NCI-H2107 treated with DMSO at 0.1 percent for 48 hours (cell line): ENCODE measurements around the gene TAF3.
"Not testable (repeated sequence)": the region's sequence is repeated elsewhere in the genome, so short reads cannot be mapped to it uniquely, and the experiment has no call there.

Source experiments
- DNase-seq: peaks from one replicate; lab custom pipeline; 2025; ENCODE audit not compliant: unreplicated experiment; lab: John Stamatoyannopoulos, UW

Gene TAF3, protein sequence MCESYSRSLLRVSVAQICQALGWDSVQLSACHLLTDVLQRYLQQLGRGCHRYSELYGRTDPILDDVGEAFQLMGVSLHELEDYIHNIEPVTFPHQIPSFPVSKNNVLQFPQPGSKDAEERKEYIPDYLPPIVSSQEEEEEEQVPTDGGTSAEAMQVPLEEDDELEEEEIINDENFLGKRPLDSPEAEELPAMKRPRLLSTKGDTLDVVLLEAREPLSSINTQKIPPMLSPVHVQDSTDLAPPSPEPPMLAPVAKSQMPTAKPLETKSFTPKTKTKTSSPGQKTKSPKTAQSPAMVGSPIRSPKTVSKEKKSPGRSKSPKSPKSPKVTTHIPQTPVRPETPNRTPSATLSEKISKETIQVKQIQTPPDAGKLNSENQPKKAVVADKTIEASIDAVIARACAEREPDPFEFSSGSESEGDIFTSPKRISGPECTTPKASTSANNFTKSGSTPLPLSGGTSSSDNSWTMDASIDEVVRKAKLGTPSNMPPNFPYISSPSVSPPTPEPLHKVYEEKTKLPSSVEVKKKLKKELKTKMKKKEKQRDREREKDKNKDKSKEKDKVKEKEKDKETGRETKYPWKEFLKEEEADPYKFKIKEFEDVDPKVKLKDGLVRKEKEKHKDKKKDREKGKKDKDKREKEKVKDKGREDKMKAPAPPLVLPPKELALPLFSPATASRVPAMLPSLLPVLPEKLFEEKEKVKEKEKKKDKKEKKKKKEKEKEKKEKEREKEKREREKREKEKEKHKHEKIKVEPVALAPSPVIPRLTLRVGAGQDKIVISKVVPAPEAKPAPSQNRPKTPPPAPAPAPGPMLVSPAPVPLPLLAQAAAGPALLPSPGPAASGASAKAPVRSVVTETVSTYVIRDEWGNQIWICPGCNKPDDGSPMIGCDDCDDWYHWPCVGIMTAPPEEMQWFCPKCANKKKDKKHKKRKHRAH

DNA sequence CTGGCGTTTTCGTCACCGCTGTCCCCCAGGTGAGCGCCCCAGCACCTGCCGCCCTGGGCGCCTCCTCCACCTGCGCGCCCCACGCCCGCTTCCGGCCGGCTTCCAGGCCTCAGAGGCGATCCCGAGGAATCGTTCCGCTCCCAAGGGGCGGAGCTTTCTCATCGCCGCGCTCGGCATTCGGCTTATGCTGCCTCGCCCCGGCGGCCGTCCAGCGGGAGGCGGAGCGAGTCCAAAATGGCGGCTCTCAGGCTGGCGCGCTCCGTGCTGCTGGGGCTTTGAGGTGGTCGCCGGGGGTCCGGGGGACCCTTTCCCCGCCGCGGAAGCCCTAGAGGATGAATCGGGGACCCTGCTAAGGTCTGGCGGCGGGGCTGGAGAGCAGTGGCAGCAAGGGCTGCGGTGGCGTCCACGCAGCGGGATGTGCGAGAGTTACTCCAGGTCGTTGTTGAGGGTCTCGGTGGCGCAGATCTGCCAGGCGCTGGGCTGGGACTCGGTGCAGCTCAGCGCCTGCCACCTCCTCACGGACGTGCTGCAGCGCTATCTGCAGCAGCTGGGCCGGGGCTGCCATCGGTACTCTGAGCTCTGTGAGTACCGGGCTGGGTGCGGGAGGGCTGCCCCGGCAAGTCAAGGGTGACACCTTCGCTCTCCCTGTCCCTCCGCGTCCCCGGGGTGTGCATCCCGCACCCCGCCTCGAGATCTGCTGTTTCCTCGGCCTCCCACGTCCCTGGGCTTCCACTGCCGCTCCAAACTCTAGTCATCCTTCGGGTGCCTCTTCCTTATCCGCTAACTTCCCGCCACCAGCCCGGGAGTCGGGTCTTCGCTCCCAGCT, at the start of gene TAF3:
TAF3 (plus strand) TSS at position 211 of the 826 bp plus-strand sequence; CDS start at position 416, 205 bp downstream.
- DNase-seq: peak; percentile 17

GRCh38 chr10:7773845-7774801, 44.2 kb upstream of the TAF3 start:
- no peak for DNase-seq

- no peak for DNase-seq
Measured at GRCh38 chr10:7776777-7777176, 41.5 kb upstream of the TAF3 start.

DNA sequence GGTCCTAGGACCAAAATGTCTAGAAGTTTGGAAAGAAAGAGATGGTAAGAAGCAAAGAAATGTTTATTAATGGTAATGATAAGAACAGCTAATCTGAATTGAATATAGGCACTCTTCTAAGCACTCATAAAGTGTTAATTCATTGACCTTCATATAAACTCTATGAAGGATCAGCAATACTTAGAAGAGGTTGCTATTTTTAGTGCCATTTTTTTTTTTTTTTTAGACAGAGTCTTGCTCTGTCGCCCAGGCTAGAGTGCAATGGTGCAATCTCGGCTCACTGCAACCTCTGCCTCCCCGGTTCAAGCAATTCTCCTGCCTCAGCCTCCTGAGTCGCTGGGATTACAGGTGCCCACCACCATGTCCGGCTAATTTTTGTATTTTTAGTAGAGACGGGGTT, 36.1 kb upstream of the TAF3 start:
- not testable (repeated sequence) for DNase-seq

DNA sequence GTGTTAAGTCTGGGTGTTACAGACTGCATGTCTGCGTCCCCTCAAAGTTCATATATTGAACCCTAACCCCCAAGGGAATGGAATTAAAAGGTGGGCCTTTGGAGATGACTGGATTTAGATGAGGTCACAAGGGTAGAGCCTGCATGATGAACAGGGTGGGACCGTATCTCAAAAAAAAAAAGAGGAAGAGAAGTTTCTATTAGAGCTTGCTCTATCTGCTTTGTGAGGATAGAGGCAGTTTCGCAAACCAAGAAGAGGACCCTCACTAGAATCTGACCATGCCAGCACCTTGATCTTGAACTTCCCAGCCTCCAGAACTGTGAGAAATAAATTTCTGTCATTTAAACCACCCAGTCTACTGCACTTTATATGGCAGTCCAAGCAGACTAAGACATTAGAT, 31.9 kb upstream of the TAF3 start:
- no peak for DNase-seq

DNA sequence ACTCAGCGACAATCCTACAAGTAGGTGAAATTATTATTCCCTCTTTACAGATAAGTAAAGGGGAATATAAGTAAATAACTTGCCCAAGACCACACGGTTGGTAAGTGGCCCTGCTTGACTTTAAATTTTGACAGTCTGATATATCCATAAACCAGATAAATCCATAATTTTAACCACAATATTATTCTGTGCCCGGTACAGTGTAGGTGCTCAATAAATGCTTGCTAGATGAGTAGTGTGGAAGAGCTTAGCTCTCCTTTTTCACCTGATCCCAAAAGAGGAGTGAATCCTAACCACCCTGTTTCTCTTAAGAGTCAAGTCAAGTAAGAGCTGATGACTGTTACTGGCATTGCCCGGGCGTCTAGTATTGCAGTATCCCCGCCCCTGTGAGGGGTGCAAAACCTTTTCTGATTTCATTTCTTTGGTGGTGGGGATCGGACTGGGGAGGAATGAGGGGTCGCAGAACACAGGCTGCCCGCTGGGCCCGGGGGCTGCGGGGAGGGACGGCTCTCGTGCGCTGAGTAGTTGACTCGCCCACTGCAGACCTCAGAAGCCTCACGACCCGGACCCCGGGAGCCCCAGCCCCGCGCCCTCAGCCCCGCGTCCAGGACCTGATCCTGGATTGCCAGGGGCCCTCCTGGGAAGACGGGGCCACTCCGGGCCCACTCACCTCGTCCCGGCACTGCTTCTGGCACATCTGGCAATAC, 31.0 kb upstream of the TAF3 start:
- no peak for DNase-seq

- DNase-seq: peak; percentile 73
Measured at GRCh38 chr10:7787857-7788638, 30.3 kb upstream of the TAF3 start, which contains the start of the genes ATP5F1C and KIN. ATP5F1C (plus strand) TSS chr10:7788177; CDS start chr10:7788208, 31 bp downstream. KIN (minus strand) TSS chr10:7787993; CDS start chr10:7787933, 60 bp downstream.

DNA sequence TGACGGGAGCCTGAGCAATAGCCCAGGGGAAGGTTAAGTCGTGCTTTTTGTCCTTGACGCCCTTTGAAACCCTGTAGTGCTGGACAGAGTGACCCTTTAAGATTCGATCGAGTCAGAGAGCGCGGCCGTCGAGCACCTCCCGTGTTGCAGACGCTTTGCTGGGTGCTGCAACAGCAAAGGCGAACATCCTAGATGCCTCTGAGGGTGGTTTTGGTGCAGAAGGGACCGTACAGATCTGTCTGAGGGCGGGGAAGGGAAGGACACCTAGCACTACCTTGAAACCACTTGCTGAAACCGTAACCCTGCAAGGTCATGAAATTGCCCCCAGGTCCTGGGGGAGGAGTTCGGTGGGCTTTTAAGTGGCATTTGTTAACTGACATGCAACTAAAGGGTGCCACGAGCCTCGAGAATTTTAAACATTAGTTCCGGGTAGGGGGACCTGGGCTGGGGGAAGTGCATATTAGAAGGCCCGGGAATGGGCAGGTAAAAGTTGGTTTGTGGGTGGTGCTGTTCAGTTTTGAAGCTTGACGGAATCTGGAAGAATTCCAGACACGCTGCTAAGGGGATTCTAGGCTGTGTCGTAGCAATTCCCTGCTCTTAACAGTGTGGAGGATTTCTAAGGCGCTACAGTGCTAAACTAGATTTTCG, 29.5 kb upstream of the TAF3 start:
- no peak for DNase-seq

GRCh38 chr10:7789390-7789789, 28.9 kb upstream of the TAF3 start:
- DNase-seq: no peak

DNA sequence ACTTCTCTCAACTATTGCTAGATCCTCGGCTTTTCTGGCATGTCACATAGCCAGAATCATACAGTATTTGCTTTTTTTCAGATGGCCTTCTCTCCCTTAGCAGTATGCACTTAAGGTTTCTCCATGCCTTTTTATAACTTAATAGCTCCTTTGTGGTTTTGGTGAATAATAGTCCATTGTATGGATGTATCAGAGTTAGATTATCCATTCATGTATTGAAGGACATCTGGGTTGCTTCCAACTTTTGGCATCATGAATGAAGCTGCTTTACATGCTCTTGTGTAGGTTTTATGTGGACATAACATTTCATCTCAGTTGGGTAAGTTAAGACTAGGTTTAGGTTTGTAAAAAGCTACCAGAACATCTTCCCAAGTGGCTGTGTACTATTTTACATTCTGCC, 25.8 kb upstream of the TAF3 start:
- DNase-seq: peak; percentile 18

- DNase-seq: no peak
Measured at GRCh38 chr10:7794251-7795026, 23.9 kb upstream of the TAF3 start.

GRCh38 chr10:7795605-7796004, 22.7 kb upstream of the TAF3 start:
- no peak for DNase-seq

DNA sequence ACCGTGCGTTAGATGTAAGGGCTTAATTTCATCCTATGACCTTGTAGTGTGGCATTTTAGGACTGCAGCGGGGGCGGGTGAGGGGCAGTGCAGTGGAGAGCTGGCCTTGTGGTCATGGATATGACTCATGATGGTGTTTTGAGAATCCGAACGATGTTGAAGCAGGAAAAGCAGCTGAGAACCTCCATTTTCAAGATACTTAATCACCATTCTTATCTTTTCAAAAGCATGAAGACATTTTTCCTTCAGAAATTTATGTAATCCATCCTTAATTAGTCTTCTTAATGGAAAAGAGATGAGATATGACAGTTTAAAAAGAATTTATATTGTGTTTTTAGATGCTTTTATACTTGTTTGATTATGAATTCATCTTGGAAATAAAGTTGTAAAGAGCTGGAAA, 20.7 kb upstream of the TAF3 start:
- no peak for DNase-seq

- no peak for DNase-seq
Measured at GRCh38 chr10:7802606-7803005, 15.7 kb upstream of the TAF3 start.

- no peak for DNase-seq
Measured at GRCh38 chr10:7804216-7804615, 14.1 kb upstream of the TAF3 start.

DNA sequence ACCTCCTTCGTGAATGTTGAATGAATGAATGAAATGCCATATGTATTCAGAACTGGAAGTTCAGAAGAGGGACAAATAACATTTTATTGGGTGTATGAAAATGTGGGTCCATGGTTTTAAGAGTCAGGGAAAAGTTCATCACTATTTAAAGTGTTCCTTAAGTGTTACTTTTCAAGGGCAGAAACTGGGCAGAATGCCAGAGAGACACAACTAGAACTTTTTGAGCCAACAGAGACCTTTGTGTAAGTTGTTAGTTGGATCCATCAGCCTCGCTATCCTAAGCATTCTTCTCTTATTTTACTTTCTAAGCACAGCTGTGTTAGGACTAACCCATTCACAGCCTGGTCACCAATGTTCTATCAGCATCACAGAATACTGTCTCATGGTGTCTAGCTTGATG, 13.6 kb upstream of the TAF3 start:
- DNase-seq: no peak

GRCh38 chr10:7808686-7809267, 9.5 kb upstream of the TAF3 start:
- DNase-seq: no peak
